NCI-H524 (cell line): ENCODE measurements around the gene WDR90.

Experiments
- DNase-seq, 2 experiments: peaks; one replicate each; lab custom pipeline; 2025; lab: John Stamatoyannopoulos, UW

Gene WDR90

GRCh38 chr16:638836-639235, 10.3 kb upstream of the WDR90 start:
- DNase-seq = no peak

- DNase-seq = no peak
Measured at GRCh38 chr16:640614-641013, 8.6 kb upstream of the WDR90 start.

- DNase-seq = peak; percentile 50 to 84
Measured at GRCh38 chr16:641326-642188, 7.6 kb upstream of the WDR90 start, which contains the start of gene MCRIP2. MCRIP2 (plus strand) TSS chr16:641828; CDS start chr16:641992, 164 bp downstream.

GRCh38 chr16:642189-643049, 6.7 kb upstream of the WDR90 start:
- DNase-seq = peak in 1 of 2 experiments; percentile 40

- no peak for DNase-seq
Measured at GRCh38 chr16:643050-643368, 6.2 kb upstream of the WDR90 start.

GRCh38 chr16:644556-644955, 4.6 kb upstream of the WDR90 start:
- DNase-seq = no peak

- no peak for DNase-seq
Measured at GRCh38 chr16:645852-646678, 3.1 kb upstream of the WDR90 start.

GRCh38 chr16:646679-647172, 2.4 kb upstream of the WDR90 start:
- DNase-seq = no peak

- DNase-seq = no peak
Measured at GRCh38 chr16:647173-647902, 1.8 kb upstream of the WDR90 start.

GRCh38 chr16:648071-648780, 939 bp upstream of the WDR90 start:
- peak; percentile 47 to 64 for DNase-seq

GRCh38 chr16:649631-650030, 466 bp downstream of the WDR90 start:
- no peak for DNase-seq

- no peak for DNase-seq
Measured at GRCh38 chr16:651844-652243, 2.7 kb downstream of the WDR90 start.

- no peak for DNase-seq
Measured at GRCh38 chr16:652454-653305, 3.5 kb downstream of the WDR90 start.

- DNase-seq = no peak
Measured at GRCh38 chr16:654034-654433, 4.9 kb downstream of the WDR90 start.

GRCh38 chr16:657487-657886, 8.3 kb downstream of the WDR90 start:
- DNase-seq = no peak

- DNase-seq = no peak
Measured at GRCh38 chr16:658679-659571, 9.8 kb downstream of the WDR90 start.

- DNase-seq = no peak
Measured at GRCh38 chr16:659618-660017, 10.5 kb downstream of the WDR90 start.

- no peak for DNase-seq
Measured at GRCh38 chr16:660132-660458, 10.9 kb downstream of the WDR90 start.
